Activated B cell treated with CpG ODN at 0.5 μM for 24 hours (primary cell): ENCODE results near the gene GRM5. TPM values are rescaled to one million over a fixed set of nuclear protein-coding genes. Genes with fewer than 3 reads are reported as not detected.

Source experiments
- ATAC-seq: fragments of 200-7000 bp; cut with Tn5 transposase; one replicate; pipeline ENCODE4 v1.10.0; 2021; ENCODE audit warnings: low read depth, mild to moderate bottlenecking, moderate library complexity
- CTCF ChIA-PET: fragments of 350-600 bp; sonication (Branson Sonifier 250); formaldehyde crosslinking; loops from one replicate; lab custom pipeline; 2021; ENCODE audit warnings: antibody characterized with exemption; lab: Charles Lee
- POLR2A ChIA-PET: fragments of 350-600 bp; sonication (Branson Sonifier 250); formaldehyde crosslinking; loops from one replicate; lab custom pipeline; 2021; ENCODE audit warnings: antibody characterized with exemption; lab: Charles Lee
- DNase-seq: peaks from one replicate; pipeline ENCODE4 v3.0.0; 2022
- H3K27ac Mint-ChIP-seq: one replicate; pipeline ENCODE4 v1.8.0; 2020; ENCODE audit warnings: mixed read lengths
- H3K27me3 Mint-ChIP-seq: one replicate; pipeline ENCODE4 v1.8.0; 2021; ENCODE audit warnings: mixed read lengths
- H3K36me3 Mint-ChIP-seq: one replicate; pipeline ENCODE4 v1.8.0; 2021; ENCODE audit warnings: low read depth, mixed read lengths
- H3K4me1 Mint-ChIP-seq: one replicate; pipeline ENCODE4 v1.8.0; 2021; ENCODE audit warnings: mixed read lengths
- H3K4me3 Mint-ChIP-seq: one replicate; pipeline ENCODE4 v1.8.0; 2020; ENCODE audit warnings: mild to moderate bottlenecking, mixed read lengths
- H3K9me3 Mint-ChIP-seq: one replicate; pipeline ENCODE4 v1.8.0; 2020; ENCODE audit warnings: mixed read lengths
- CTCF ChIP-seq: fragments of 200-600 bp; IDR thresholded peaks from one replicate; pipeline ENCODE4 v1.8.0; 2022; ENCODE audit warnings: antibody characterized with exemption, mild to moderate bottlenecking
- intact Hi-C: fragments of 100-400 bp; cut with micrococcal nuclease; formaldehyde crosslinking; loops from one replicate; pipeline ENCODE4 v1.15.1; 2024
- total RNA-seq: library from RNA; stranded (reverse); gene quantifications from 2 replicates; pipeline ENCODE4 v1.2.3, GENCODE V29; 2022

Gene GRM5
- total RNA-seq, 1 donor from 2014 or later: not detected

GRCh38 chr11:88739524-88739923 lies 326.3 kb downstream of the GRM5 start:
- ChIA-PET POLR2A (no interaction called here), CTCF (no interaction called here)
- Mint-ChIP-seq H3K27ac (no peak overlapping the region), H3K9me3 (no peaks in the 10 kb centered on the region), H3K4me1 (no peaks in the 10 kb centered on the region), H3K36me3 (no peaks in the 10 kb centered on the region), H3K4me3 (no peak overlapping the region), H3K27me3 (no peaks in the 10 kb centered on the region)
- intact Hi-C loops: no loop called here
- no peak for TF ChIP-seq CTCF
- DNase-seq (no peak), ATAC-seq (no peak)

GRCh38 chr11:88709567-88709966 lies 356.2 kb downstream of the GRM5 start:
- no peak for TF ChIP-seq CTCF
- ChIA-PET CTCF (no interaction called here), POLR2A (no interaction called here)
- no peak for ATAC-seq
- intact Hi-C loops: no loop called here
- no peak for DNase-seq
- H3K9me3 Mint-ChIP-seq: no peaks in the 10 kb centered on the region
- no peak overlapping the region for H3K27ac Mint-ChIP-seq
- no peaks in the 10 kb centered on the region for H3K4me1 Mint-ChIP-seq
- no peak overlapping the region for H3K4me3 Mint-ChIP-seq
- no peaks in the 10 kb centered on the region for H3K36me3 Mint-ChIP-seq
- H3K27me3 Mint-ChIP-seq: no peaks in the 10 kb centered on the region

GRCh38 chr11:88704485-88704884 lies 361.3 kb downstream of the GRM5 start:
- H3K36me3 Mint-ChIP-seq: no peaks in the 10 kb centered on the region
- POLR2A ChIA-PET: no interaction called here
- intact Hi-C loops: no loop called here

GRCh38 chr11:88701816-88702215 lies 364.0 kb downstream of the GRM5 start:
- Mint-ChIP-seq H3K4me1 (no peaks in the 10 kb centered on the region), H3K27me3 (no peaks in the 10 kb centered on the region), H3K27ac (no peak overlapping the region), H3K36me3 (no peaks in the 10 kb centered on the region), H3K9me3 (peaks cover 2% of the 10 kb centered on the region), H3K4me3 (no peak overlapping the region)
- intact Hi-C loops: no loop called here
- ChIA-PET POLR2A (no interaction called here), CTCF (no interaction called here)
- DNase-seq (no peak), ATAC-seq (no peak)
- TF ChIP-seq CTCF: no peak

More at GRCh38 chr11:88704485-88704884, 361.3 kb downstream of the GRM5 start:
- CTCF ChIA-PET: no interaction called here
- no peaks in the 10 kb centered on the region for H3K27me3 Mint-ChIP-seq
- no peak overlapping the region for H3K27ac Mint-ChIP-seq
- H3K9me3 Mint-ChIP-seq: peaks cover 2% of the 10 kb centered on the region
- DNase-seq: no peak
- H3K4me3 Mint-ChIP-seq: no peak overlapping the region
- TF ChIP-seq CTCF: no peak
- no peaks in the 10 kb centered on the region for H3K4me1 Mint-ChIP-seq
- ATAC-seq: no peak

GRCh38 chr11:88697139-88697538 lies 368.6 kb downstream of the GRM5 start:
- POLR2A ChIA-PET: no interaction called here
- intact Hi-C loops: no loop called here

More at GRCh38 chr11:88697139-88697538, 368.6 kb downstream of the GRM5 start:
- H3K36me3 Mint-ChIP-seq: no peaks in the 10 kb centered on the region
- ATAC-seq (no peak), DNase-seq (no peak)
- no peaks in the 10 kb centered on the region for H3K27me3 Mint-ChIP-seq
- H3K27ac Mint-ChIP-seq: no peak overlapping the region
- no peaks in the 10 kb centered on the region for H3K4me1 Mint-ChIP-seq
- TF ChIP-seq CTCF: no peak
- CTCF ChIA-PET: no interaction called here
- peaks cover 2% of the 10 kb centered on the region for H3K9me3 Mint-ChIP-seq
- H3K4me3 Mint-ChIP-seq: no peak overlapping the region
